Suprapubic skin (tissue), 4 donors: Measurements from ENCODE around the gene GATAD2A. TPM values are rescaled to one million over a fixed set of nuclear protein-coding genes. Genes with fewer than 3 reads are reported as not detected.

Experiments used
- DNase-seq, 2 donors: peaks; one replicate each; pipeline ENCODE4 v3.0.0-alpha.2; 2019; ENCODE audit warnings: low spot score in 2 of 2
- H3K27ac ChIP-seq: fragments of 200-600 bp; sonication (generic); one replicate; pipeline ENCODE4 v1.5.1; 2019
- H3K27me3 ChIP-seq: fragments of 200-600 bp; sonication (generic); one replicate; pipeline ENCODE4 v1.5.1; 2019
- H3K36me3 ChIP-seq: fragments of 200-600 bp; sonication (generic); one replicate; pipeline ENCODE4 v1.5.1; 2019
- H3K4me1 ChIP-seq: fragments of 200-600 bp; sonication (generic); one replicate; pipeline ENCODE4 v1.5.1; 2019
- H3K4me3 ChIP-seq: fragments of 200-600 bp; sonication (generic); one replicate; pipeline ENCODE4 v1.5.1; 2019; ENCODE audit warnings: mild to moderate bottlenecking
- H3K9me3 ChIP-seq: fragments of 200-600 bp; sonication (generic); one replicate; pipeline ENCODE4 v1.5.1; 2019
- CTCF ChIP-seq, 2 donors: fragments of 200-600 bp in 1 of 2; fragments of 450-650 bp in 1 of 2; sonication (generic) in 1 of 2; IDR thresholded peaks; one replicate each; pipeline ENCODE4 v1.5.1; 2016 to 2019; ENCODE audit warnings: antibody characterized with exemption in 2 of 2, mild to moderate bottlenecking in 1 of 2, moderate library complexity in 1 of 2
- EP300 ChIP-seq: sonication (generic); formaldehyde crosslinking; IDR thresholded peaks from one replicate; pipeline ENCODE4 v1.6.1; 2017; ENCODE audit warnings: antibody characterized with exemption
- POLR2A ChIP-seq, 2 donors: fragments of 450-650 bp; IDR thresholded peaks; one replicate each; pipeline ENCODE4 v1.6.1; 2017; ENCODE audit warnings: antibody characterized with exemption in 2 of 2, mild to moderate bottlenecking in 2 of 2, moderate library complexity in 2 of 2
- POLR2AphosphoS5 ChIP-seq, 3 donors: sonication (generic); formaldehyde crosslinking; IDR thresholded peaks; one replicate each; pipeline ENCODE4 v1.6.1; 2017; ENCODE audit warnings: antibody characterized with exemption in 3 of 3
- WGBS: methylation state at CpG from one replicate; pipeline ENCODE4 v1.1.5; 2018; 5-methylcytosine and 5-hydroxymethylcytosine counted together
- total RNA-seq, 4 donors: library from RNA; depleted of rRNA; stranded (reverse); fragments of >200 nt; gene quantifications; one replicate each; pipeline ENCODE4 v1.1.0, GENCODE V29; 2016

The GATAD2A gene
- total RNA-seq, 4 donors from 2014 or later, result 83.1 to 88.8 (median 86.4) TPM

GRCh38 chr19:19520989-19521388 is 115.5 kb downstream of the GATAD2A start:
- peaks cover 19% of the 10 kb centered on the region for H3K4me1 ChIP-seq
- H3K4me3 ChIP-seq, result no peak overlapping the region
- 81% methylated on average over 6 of the region's 6 CpGs for WGBS
- no peaks in the 10 kb centered on the region for H3K9me3 ChIP-seq
- no peaks in the 10 kb centered on the region for H3K27me3 ChIP-seq
- DNase-seq, result no peak
- no peak overlapping the region for H3K27ac ChIP-seq
- TF ChIP-seq EP300 (no peak), POLR2AphosphoS5 (IDR thresholded peaks at IDR 0.05) (no peak), CTCF (IDR thresholded peaks at IDR 0.05) (no peak), POLR2A (IDR thresholded peaks at IDR 0.05) (no peak)
- peaks cover 22% of the 10 kb centered on the region for H3K36me3 ChIP-seq

GRCh38 chr19:19523177-19523576 is 117.7 kb downstream of the GATAD2A start:
- DNase-seq, result no peak
- no peaks in the 10 kb centered on the region for H3K27me3 ChIP-seq
- peaks cover 44% of the 10 kb centered on the region for H3K36me3 ChIP-seq
- H3K9me3 ChIP-seq, result no peaks in the 10 kb centered on the region
- no peak overlapping the region for H3K4me3 ChIP-seq
- 87% methylated on average over 3 of the region's 3 CpGs for WGBS
- no peak overlapping the region for H3K27ac ChIP-seq
- TF ChIP-seq POLR2AphosphoS5 (IDR thresholded peaks at IDR 0.05) (no peak), CTCF (IDR thresholded peaks at IDR 0.05) (no peak), POLR2A (IDR thresholded peaks at IDR 0.05) (no peak), EP300 (no peak)
- H3K4me1 ChIP-seq, result peaks cover 2% of the 10 kb centered on the region

DNA sequence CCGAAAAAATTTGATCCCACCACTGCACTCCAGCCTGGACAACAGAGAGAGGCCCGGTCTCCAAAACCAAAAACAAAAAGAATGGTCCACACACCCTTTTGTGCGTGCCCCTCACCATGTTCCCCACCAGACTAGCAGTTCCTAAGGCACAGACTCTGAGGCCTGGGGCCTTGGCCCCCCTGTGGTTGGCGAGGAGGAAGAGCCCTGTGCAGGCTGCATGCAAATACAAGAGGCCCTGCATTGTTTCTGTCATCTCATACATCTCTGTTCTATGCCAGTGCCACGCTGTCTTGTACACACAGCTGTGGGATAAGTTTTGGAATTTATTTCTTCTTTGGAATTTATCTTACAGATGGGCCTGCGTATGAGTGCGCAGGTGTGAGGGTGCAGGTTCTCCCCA is 118.6 kb downstream of the GATAD2A start:
- H3K9me3 ChIP-seq, result no peaks in the 10 kb centered on the region
- TF ChIP-seq POLR2AphosphoS5 (IDR thresholded peaks at IDR 0.05), result no peak
- TF ChIP-seq EP300, result no peak
- TF ChIP-seq POLR2A (IDR thresholded peaks at IDR 0.05), result no peak
- TF ChIP-seq CTCF (IDR thresholded peaks at IDR 0.05), result no peak
- 86% methylated on average over 7 of the region's 7 CpGs for WGBS
- no peak for DNase-seq
- H3K36me3 ChIP-seq, result peaks cover 51% of the 10 kb centered on the region
- no peaks in the 10 kb centered on the region for H3K27me3 ChIP-seq
- H3K27ac ChIP-seq, result no peak overlapping the region
- no peak overlapping the region for H3K4me3 ChIP-seq
- no peaks in the 10 kb centered on the region for H3K4me1 ChIP-seq

DNA sequence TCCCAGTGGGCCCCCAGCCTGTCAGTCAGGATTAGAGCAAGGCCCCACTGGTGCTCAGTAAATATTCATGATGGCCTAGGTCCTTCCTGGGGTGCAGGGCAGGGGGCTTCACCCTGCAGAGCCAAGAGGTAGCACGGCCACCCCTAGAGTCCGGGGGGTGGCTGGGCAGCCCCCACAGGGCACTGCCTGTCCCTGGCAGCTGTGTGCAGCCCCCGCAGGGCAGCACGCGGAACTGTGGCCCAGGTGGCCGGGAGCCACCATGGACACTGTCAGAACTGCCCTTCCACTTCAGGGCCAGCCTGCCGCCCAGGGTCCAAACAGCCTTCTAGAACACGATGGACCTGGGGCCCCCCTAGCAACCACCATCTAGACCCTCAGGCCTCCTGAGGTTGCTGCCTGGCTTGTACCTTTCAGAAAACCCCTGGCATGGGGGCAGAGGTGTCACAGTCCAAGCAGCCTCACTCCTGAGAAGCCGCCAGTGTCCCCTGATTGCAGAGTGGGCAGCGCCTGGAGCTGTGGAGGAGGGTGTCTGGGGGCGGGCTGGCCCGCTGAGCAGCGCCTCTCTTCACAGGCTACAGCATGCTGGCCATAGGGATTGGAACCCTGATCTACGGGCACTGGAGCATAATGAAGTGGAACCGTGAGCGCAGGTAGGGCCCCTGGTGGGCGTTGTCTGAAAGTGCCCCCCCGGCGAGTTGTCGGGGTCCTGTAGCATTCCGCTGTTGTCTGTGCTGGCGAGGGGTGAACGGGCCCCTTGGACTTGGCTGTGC is 120.3 kb downstream of the GATAD2A start:
- no peak overlapping the region for H3K27ac ChIP-seq
- no peaks in the 10 kb centered on the region for H3K27me3 ChIP-seq
- peak in 1 of 2 donors; percentile 47 for DNase-seq
- WGBS, result 97% methylated on average over 11 of the region's 23 CpGs
- peaks cover 44% of the 10 kb centered on the region for H3K36me3 ChIP-seq
- TF ChIP-seq POLR2AphosphoS5 (IDR thresholded peaks at IDR 0.05) (no peak), CTCF (IDR thresholded peaks at IDR 0.05) (no peak), EP300 (no peak), POLR2A (IDR thresholded peaks at IDR 0.05) (no peak)
- H3K9me3 ChIP-seq, result no peaks in the 10 kb centered on the region
- H3K4me1 ChIP-seq, result no peaks in the 10 kb centered on the region
- H3K4me3 ChIP-seq, result no peak overlapping the region

DNA sequence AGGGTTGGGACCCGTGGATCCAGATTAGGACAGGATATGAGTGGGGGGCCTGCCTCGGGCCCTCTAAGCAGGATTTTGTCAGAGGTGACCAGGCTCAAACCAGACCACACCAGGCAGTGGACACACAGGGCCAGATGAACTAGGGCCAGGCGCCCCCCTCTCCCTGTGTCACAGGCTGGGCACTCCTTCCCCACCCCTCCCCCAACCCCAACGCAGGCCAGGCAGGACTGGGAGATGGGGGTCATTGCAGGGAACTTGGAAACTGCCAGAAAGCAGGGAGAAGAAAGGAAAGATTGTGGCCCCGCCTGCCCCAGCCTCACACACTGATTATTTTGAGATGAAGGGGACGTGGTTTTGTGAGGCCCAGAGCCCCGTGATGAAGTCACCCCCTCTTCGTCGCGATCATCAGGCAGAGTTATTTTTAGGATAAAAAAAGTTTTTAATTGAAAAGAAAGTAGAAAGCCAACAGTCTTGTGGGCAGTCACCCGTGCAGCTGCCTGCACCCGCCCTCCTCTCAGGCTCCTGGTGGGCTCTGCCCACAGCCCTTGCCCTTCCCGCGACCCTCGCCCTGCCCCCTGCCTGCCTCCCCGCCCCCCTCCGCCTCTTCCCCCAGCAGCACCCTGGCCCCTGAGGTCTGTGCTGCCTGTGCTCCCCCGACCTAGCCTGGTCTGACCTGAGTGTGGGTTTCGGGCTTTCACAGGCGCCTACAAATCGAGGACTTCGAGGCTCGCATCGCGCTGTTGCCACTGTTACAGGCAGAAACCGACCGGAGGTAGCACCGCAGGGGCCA is 121.3 kb downstream of the GATAD2A start:
- TF ChIP-seq POLR2A (IDR thresholded peaks at IDR 0.05), result no peak
- no peak for TF ChIP-seq EP300
- TF ChIP-seq CTCF (IDR thresholded peaks at IDR 0.05), result no peak
- no peak for TF ChIP-seq POLR2AphosphoS5 (IDR thresholded peaks at IDR 0.05)
- H3K4me1 ChIP-seq, result no peaks in the 10 kb centered on the region
- no peaks in the 10 kb centered on the region for H3K9me3 ChIP-seq
- no peaks in the 10 kb centered on the region for H3K27me3 ChIP-seq
- no peak for DNase-seq
- 89% methylated on average over 22 of the region's 28 CpGs for WGBS
- no peak overlapping the region for H3K27ac ChIP-seq
- H3K4me3 ChIP-seq, result no peak overlapping the region
- peaks cover 44% of the 10 kb centered on the region for H3K36me3 ChIP-seq
